H1 (cell line): Measurements from ENCODE around the gene TBC1D9B. TPM values are rescaled to one million over a fixed set of nuclear protein-coding genes. Genes with fewer than 3 reads are reported as not detected.

ENCODE experiments used
- CTCF ChIA-PET: fragments of 300-600 bp; sonication (Branson Sonifier 250); formaldehyde crosslinking; loops from one replicate; lab custom pipeline; 2021; ENCODE audit not compliant: partially characterized antibody; lab: Charles Lee
- POLR2A ChIA-PET: fragments of 300-600 bp; sonication (Branson Sonifier 250); formaldehyde crosslinking; loops from one replicate; lab custom pipeline; 2021; ENCODE audit warnings: inconsistent platforms; ENCODE audit not compliant: partially characterized antibody; lab: Charles Lee
- DNase-seq, 2 experiments: peaks; one replicate each; pipeline versions ENCODE4 v3.0.0 to v3.0.0-alpha.2; 2010 to 2022; ENCODE audit warnings: low spot score in 2 of 2, low read depth in 1 of 2, mixed read lengths in 1 of 2
- FAIRE-seq: peaks from 2 replicates; lab custom pipeline; 2011; peaks lifted over from hg19 to GRCh38; lab: Jason Lieb, UNC
- H2AFZ ChIP-seq: 2 replicates; pipeline ENCODE4 v1.8.1; 2012; ENCODE audit warnings: low read length, inconsistent platforms
- H2AK5ac ChIP-seq: 2 replicates; pipeline ENCODE4 v1.6.1; 2013; ENCODE audit warnings: low read depth, low read length
- H2BK120ac ChIP-seq: replicated peaks from 2 replicates; pipeline ENCODE3; 2013; ENCODE audit warnings: low read depth, low read length, inconsistent platforms
- H2BK12ac ChIP-seq: 2 replicates; pipeline ENCODE4 v1.6.1; 2013; ENCODE audit warnings: low read depth, low read length
- H2BK15ac ChIP-seq: 2 replicates; pipeline ENCODE4 v1.6.1; 2013; ENCODE audit warnings: low read length
- H2BK20ac ChIP-seq: 2 replicates; pipeline ENCODE4 v1.6.1; 2013; ENCODE audit warnings: low read length
- H2BK5ac ChIP-seq: 2 replicates; pipeline ENCODE4 v1.6.1; 2013; ENCODE audit warnings: low read depth, low read length
- H3K14ac ChIP-seq: 2 replicates; pipeline ENCODE4 v1.6.1; 2013; ENCODE audit warnings: inconsistent platforms; ENCODE audit not compliant: insufficient read length
- H3K18ac ChIP-seq: 2 replicates; pipeline ENCODE4 v1.6.1; 2013; ENCODE audit warnings: low read length; ENCODE audit errors: extremely low read depth
- H3K23ac ChIP-seq: 2 replicates; pipeline ENCODE4 v1.6.1; 2013; ENCODE audit warnings: inconsistent platforms; ENCODE audit not compliant: insufficient read length
- H3K23me2 ChIP-seq: 2 replicates; pipeline ENCODE4 v1.6.1; 2013; ENCODE audit warnings: low read depth, low read length
- H3K27ac ChIP-seq: 2 replicates; pipeline ENCODE4 v1.6.1; 2011; ENCODE audit warnings: low read depth, low read length, inconsistent platforms
- H3K27me3 ChIP-seq, 4 experiments: replicated peaks in 1 of 4; 1 replicate in 1 of 4; 2 replicates in 3 of 4; pipeline versions ENCODE4 v1.6.1 to v1.8.1; 2011 to 2013; ENCODE audit warnings: low read length in 3 of 4, mild to moderate bottlenecking in 3 of 4, inconsistent platforms in 2 of 4, mixed read lengths in 2 of 4, moderate library complexity in 1 of 4; ENCODE audit not compliant: control insufficient read depth in 3 of 4, insufficient read depth in 3 of 4; ENCODE audit errors: extremely low read depth in 1 of 4
- H3K36me3 ChIP-seq, 4 experiments: 2 replicates each; pipeline versions ENCODE4 v1.6.1 to v1.8.1; 2011 to 2013; ENCODE audit warnings: mild to moderate bottlenecking in 4 of 4, low read length in 3 of 4, moderate library complexity in 2 of 4, control low read depth in 1 of 4, inconsistent platforms in 1 of 4; ENCODE audit not compliant: insufficient read depth in 4 of 4, control insufficient read depth in 2 of 4
- H3K4ac ChIP-seq: replicated peaks from 2 replicates; pipeline ENCODE3; 2013; ENCODE audit warnings: low read length, low read depth, mixed read lengths, inconsistent platforms; ENCODE audit not compliant: insufficient read length
- H3K4me1 ChIP-seq, 4 experiments: replicated peaks in 1 of 4; 1 replicate in 1 of 4; 2 replicates in 3 of 4; pipeline versions ENCODE4 v1.6.1 to v1.8.1; 2011 to 2013; ENCODE audit warnings: low read length in 3 of 4, inconsistent platforms in 2 of 4, mixed read lengths in 1 of 4; ENCODE audit not compliant: insufficient read depth in 4 of 4, control insufficient read depth in 3 of 4
- H3K4me2 ChIP-seq, 2 experiments: 2 replicates each; pipeline versions ENCODE4 v1.6.1 to v1.8.1; 2011 to 2013; ENCODE audit warnings: low read depth in 2 of 2, low read length in 2 of 2, control low read depth in 1 of 2, inconsistent platforms in 1 of 2, mild to moderate bottlenecking in 1 of 2; ENCODE audit not compliant: insufficient read depth in 1 of 2
- H3K4me3 ChIP-seq, 4 experiments: fragments of 200-600, 300-600 bp in 1 of 4; sonication (generic), shearing (Covaris generic), sonication (Bioruptor Twin) in 1 of 4; 2 replicates each; pipeline versions ENCODE4 v1.5.1 to v1.8.1; 2011 to 2016; ENCODE audit warnings: low read length in 4 of 4, low read depth in 3 of 4, control low read depth in 2 of 4, inconsistent platforms in 2 of 4, mild to moderate bottlenecking in 2 of 4, mixed read lengths in 1 of 4, moderate library complexity in 1 of 4; ENCODE audit not compliant: insufficient read depth in 2 of 4; ENCODE audit errors: extremely low read depth in 1 of 4
- H3K56ac ChIP-seq: replicated peaks from 2 replicates; pipeline ENCODE3; 2013; ENCODE audit warnings: low read depth, mild to moderate bottlenecking, mixed read lengths, low read length, inconsistent platforms; ENCODE audit not compliant: insufficient read length
- H3K79me1 ChIP-seq: 2 replicates; pipeline ENCODE4 v1.6.1; 2013; ENCODE audit warnings: low read depth, low read length, control low read depth
- H3K79me2 ChIP-seq, 2 experiments: 2 replicates each; pipeline versions ENCODE4 v1.6.1 to v1.8.1; 2012 to 2013; ENCODE audit warnings: low read length in 2 of 2, mild to moderate bottlenecking in 2 of 2, inconsistent platforms in 1 of 2; ENCODE audit not compliant: insufficient read depth in 2 of 2, control insufficient read depth in 1 of 2
- H3K9ac ChIP-seq, 4 experiments: replicated peaks in 1 of 4; 1 replicate in 1 of 4; 2 replicates in 3 of 4; pipeline versions ENCODE4 v1.6.1 to v1.8.1; 2011 to 2013; ENCODE audit warnings: low read depth in 3 of 4, low read length in 3 of 4, control low read depth in 2 of 4, mild to moderate bottlenecking in 2 of 4, moderate library complexity in 2 of 4, inconsistent platforms in 1 of 4; ENCODE audit errors: extremely low read depth in 1 of 4
- H3K9me3 ChIP-seq, 2 experiments: 2 replicates each; pipeline versions ENCODE4 v1.6.1 to v1.8.1; 2012 to 2013; ENCODE audit warnings: mild to moderate bottlenecking in 2 of 2, moderate library complexity in 2 of 2, control low read depth in 1 of 2, inconsistent platforms in 1 of 2, low read depth in 1 of 2, low read length in 1 of 2, mixed read lengths in 1 of 2; ENCODE audit not compliant: insufficient read depth in 2 of 2
- H4K20me1 ChIP-seq, 2 experiments: replicated peaks in 1 of 2; 2 replicates each; pipeline versions ENCODE3 to v1.8.1; 2011 to 2013; ENCODE audit warnings: inconsistent platforms in 2 of 2, low read length in 2 of 2, mild to moderate bottlenecking in 1 of 2; ENCODE audit not compliant: insufficient read depth in 2 of 2, control insufficient read depth in 1 of 2
- H4K5ac ChIP-seq: 2 replicates; pipeline ENCODE4 v1.6.1; 2013; ENCODE audit warnings: low read length, low read depth, mixed read lengths, inconsistent platforms; ENCODE audit not compliant: insufficient read length
- H4K8ac ChIP-seq: 2 replicates; pipeline ENCODE4 v1.8.0; 2013; ENCODE audit warnings: mild to moderate bottlenecking, moderate library complexity, low read length, inconsistent platforms; ENCODE audit not compliant: insufficient read depth; ENCODE audit errors: extremely low read depth
- H4K91ac ChIP-seq: replicated peaks from 2 replicates; pipeline ENCODE3; 2013; ENCODE audit warnings: low read length, mixed read lengths, inconsistent platforms; ENCODE audit not compliant: insufficient read length
- POU5F1 ChIP-seq: IDR thresholded peaks from 2 replicates; pipeline ENCODE4 v1.6.1; 2011; ENCODE audit warnings: low read depth, mild to moderate bottlenecking, low read length, moderate library complexity
- SAP30 ChIP-seq: fragments of 300-600 bp; sonication (generic); IDR thresholded peaks from 2 replicates; pipeline ENCODE4 v1.7.1; 2012; ENCODE audit warnings: low read length, moderate library complexity, mild to moderate bottlenecking, inconsistent platforms; ENCODE audit not compliant: insufficient read depth, insufficient replicate concordance
- SP1 ChIP-seq: IDR thresholded peaks from 2 replicates; pipeline ENCODE4 v1.6.1; 2011; ENCODE audit warnings: low read depth, low read length
- WGBS, 2 experiments: shearing (Covaris generic) in 1 of 2; methylation state at CpG; one replicate each; pipeline versions ENCODE4 v1.1.6 to v1.1.7; 2013 to 2015; ENCODE audit warnings: low lambda C conversion rate in 2 of 2, mixed read lengths in 2 of 2, inconsistent platforms in 1 of 2, low coverage in 1 of 2, missing lambda C conversion rate in 1 of 2; ENCODE audit not compliant: insufficient replicate concordance in 2 of 2, insufficient coverage in 1 of 2, insufficient read length in 1 of 2; ENCODE audit errors: extremely low coverage in 1 of 2, missing lambda C conversion rate in 1 of 2; 5-methylcytosine and 5-hydroxymethylcytosine counted together
- polyA plus RNA-seq, 7 experiments: library from polyadenylated mRNA; depleted of rRNA in 3 of 7; stranded (reverse) in 5 of 7; unstranded in 2 of 7; fragments of >200 nt in 5 of 7; fragments of 200-250 nt in 2 of 7; gene quantifications; 1 replicate in 5 of 7; 2 replicates in 1 of 7; 4 replicates in 1 of 7; pipeline versions ENCODE4 v1.2.1 to v1.2.3, GENCODE V29; 2011 to 2013; ENCODE audit warnings: missing spikeins in 2 of 7, mixed read lengths in 2 of 7
- total RNA-seq: library from RNA; stranded (reverse); fragmentation: NEBNext Ultra II Directional; extraction: Animal tissue kit (Norgen Biotek cat#: 25700); gene quantifications from 2 replicates; pipeline ENCODE4 v1.2.1, GENCODE V29; 2021

Gene TBC1D9B
- total and polyA plus RNA-seq, 2 of the 8 experiments (the other 6 are each of a cell fraction or from before 2014, with no cell fraction given) = 33.6 to 57.1 TPM

DNA sequence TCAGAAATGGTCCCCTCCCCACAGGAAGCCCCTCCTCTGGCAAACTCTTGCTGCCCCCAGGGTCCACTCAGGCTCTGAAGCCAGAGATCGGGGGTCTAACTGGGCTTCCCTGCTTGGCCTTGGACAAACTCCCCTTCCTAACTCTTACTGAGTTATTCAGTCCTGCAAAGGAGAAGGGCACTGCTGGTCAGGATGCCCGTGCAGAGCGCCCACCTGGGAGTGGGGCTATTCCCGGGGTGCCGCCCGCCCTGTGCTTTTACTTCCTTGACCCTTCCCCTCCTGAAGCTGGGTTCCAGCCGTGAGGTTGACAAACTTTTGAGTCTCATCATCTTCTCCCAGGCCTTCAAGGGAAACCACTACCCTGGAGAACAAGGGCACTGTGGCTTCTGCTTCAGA lies 4.9 kb downstream of the TBC1D9B start:
- H3K79me2 ChIP-seq = peaks cover 0 to 2% of the 10 kb centered on the region in 2 experiments; a peak in 1 of 4 replicates

More for the DNA sequence above, 4.9 kb downstream of the TBC1D9B start:
- Histone ChIP-seq H3K4me3 (no peak overlapping the region), H4K8ac (no peak overlapping the region), H3K4ac (no peak overlapping the region), H3K9me3 (no peaks in the 10 kb centered on the region), H2BK12ac (no peak overlapping the region), H3K18ac (no peak overlapping the region), H3K23me2 (peaks cover 5% of the 10 kb centered on the region; the same call in 1 of the 2 replicates), H3K4me2 (no peak overlapping the region), H3K9ac (no peak overlapping the region; a peak in 1 of 7 replicates), H2BK120ac (no peak overlapping the region), H2AFZ (no peak overlapping the region), H2BK20ac (no peak overlapping the region), H3K27me3 (peaks cover 0 to 4% (median 0%) of the 10 kb centered on the region in 4 experiments; a peak in 1 of 7 replicates), H3K79me1 (peaks cover 6% of the 10 kb centered on the region), H3K36me3 (peaks cover 2 to 17% (median 3%) of the 10 kb centered on the region in 4 experiments; a peak in 6 of 8 replicates), H3K56ac (no peak overlapping the region), H2BK5ac (no peak overlapping the region), H4K91ac (no peak overlapping the region), H3K14ac (no peak overlapping the region), H2BK15ac (no peak overlapping the region), H4K5ac (no peak overlapping the region), H4K20me1 (peaks cover 0 to 15% of the 10 kb centered on the region in 2 experiments), H2AK5ac (no peak overlapping the region), H3K27ac (no peak overlapping the region), H3K23ac (no peak overlapping the region), H3K4me1 (peaks cover 0 to 5% (median 4%) of the 10 kb centered on the region in 4 experiments; a peak in 5 of 7 replicates)
- no peak for TF ChIP-seq SAP30
- no peak for TF ChIP-seq SP1
- TF ChIP-seq POU5F1 = no peak
- FAIRE-seq = no peak
- WGBS, 2 experiments = 94% methylated on average over 7 of the region's 7 CpGs; no CpG with 5 or more reads in 1 of the 2 experiments
- no peak for DNase-seq
- ChIA-PET CTCF (interaction anchor here (1.1 to 3.8 kb wide), 2 partner anchors 10 to 13 kb away, joined by 6 to 13 read pairs; no protein-coding TSS in a partner anchor), POLR2A (interaction anchor here (0.8 to 1.2 kb wide), 2 partner anchors 14 to 61 kb away, joined by 3 read pairs; no protein-coding TSS in a partner anchor)
